HG02759 (cell line): Measurements from ENCODE around the gene AGT.
"Not testable (repeated sequence)": the region's sequence is repeated elsewhere in the genome, so short reads cannot be mapped to it uniquely, and the experiment has no call there.

ENCODE experiments used
- ATAC-seq: cut with Tn5 transposase; IDR thresholded peaks from one replicate; pipeline ENCODE4 v1.9.1; 2021; ENCODE audit warnings: mild to moderate bottlenecking, moderate library complexity; ENCODE audit not compliant: unreplicated experiment

Gene AGT

GRCh38 chr1:230694464-230694863 lies 19.5 kb downstream of the AGT start:
- no peak for ATAC-seq

GRCh38 chr1:230693777-230694176 lies 20.1 kb downstream of the AGT start:
- no peak for ATAC-seq

- ATAC-seq = no peak
Observed at GRCh38 chr1:230693221-230693620, 20.7 kb downstream of the AGT start.

- ATAC-seq = no peak
Observed at GRCh38 chr1:230691615-230692014, 22.3 kb downstream of the AGT start.

- ATAC-seq = no peak
Observed at GRCh38 chr1:230690101-230690500, 23.8 kb downstream of the AGT start.

- no peak for ATAC-seq
Observed at GRCh38 chr1:230686747-230687146, 27.2 kb downstream of the AGT start.

GRCh38 chr1:230684998-230685397 lies 28.9 kb downstream of the AGT start:
- no peak for ATAC-seq

- no peak for ATAC-seq
Observed at GRCh38 chr1:230684146-230684545, 29.8 kb downstream of the AGT start.

GRCh38 chr1:230682882-230683610 lies 30.9 kb downstream of the AGT start:
- no peak for ATAC-seq

GRCh38 chr1:230682274-230682673 lies 31.6 kb downstream of the AGT start:
- no peak for ATAC-seq

- ATAC-seq = no peak
Observed at GRCh38 chr1:230681599-230681998, 32.3 kb downstream of the AGT start.

GRCh38 chr1:230680300-230681025 lies 33.5 kb downstream of the AGT start:
- ATAC-seq = no peak

- ATAC-seq = no peak
Observed at GRCh38 chr1:230679825-230680224, 34.1 kb downstream of the AGT start.

- no peak for ATAC-seq
Observed at GRCh38 chr1:230679192-230679591, 34.7 kb downstream of the AGT start.

- no peak for ATAC-seq
Observed at GRCh38 chr1:230677200-230677599, 36.7 kb downstream of the AGT start.

- ATAC-seq = no peak
Observed at GRCh38 chr1:230674581-230674980, 39.3 kb downstream of the AGT start.

GRCh38 chr1:230669543-230669942 lies 44.4 kb downstream of the AGT start:
- ATAC-seq = no peak

- no peak for ATAC-seq
Observed at GRCh38 chr1:230668227-230668626, 45.7 kb downstream of the AGT start.

GRCh38 chr1:230661976-230662375 lies 51.9 kb downstream of the AGT start:
- ATAC-seq = no peak

GRCh38 chr1:230658691-230659090 lies 55.2 kb downstream of the AGT start:
- no peak for ATAC-seq

GRCh38 chr1:230658103-230658502 lies 55.8 kb downstream of the AGT start:
- ATAC-seq = not testable (repeated sequence)

GRCh38 chr1:230656719-230657118 lies 57.2 kb downstream of the AGT start:
- ATAC-seq = not testable (repeated sequence)
